Left lung (tissue), 10 donors: ENCODE data around the gene CDIP1. TPM values are rescaled to one million over a fixed set of nuclear protein-coding genes. Genes with fewer than 3 reads are reported as not detected.

Source experiments
- ATAC-seq: fragments of 200-7000 bp; cut with Tn5 transposase; one replicate; pipeline ENCODE4 v1.9.1; 2020; ENCODE audit warnings: moderate library complexity
- DNase-seq, 4 donors: peaks; one replicate each; pipeline ENCODE4 v3.0.0-alpha.2; 2013 to 2020
- H3K27ac ChIP-seq, 2 donors: fragments of 200-600 bp; sonication (generic) in 1 of 2; one replicate each; pipeline versions ENCODE4 v1.5.0 to v1.8.0; 2020 to 2021
- H3K27me3 ChIP-seq, 2 donors: fragments of 200-600 bp; sonication (generic) in 1 of 2; one replicate each; pipeline versions ENCODE4 v1.5.0 to v1.8.0; 2020 to 2021
- H3K36me3 ChIP-seq, 2 donors: fragments of 200-600 bp; sonication (generic) in 1 of 2; one replicate each; pipeline versions ENCODE4 v1.5.0 to v1.8.0; 2020 to 2021
- H3K4me1 ChIP-seq, 2 donors: fragments of 200-600 bp; one replicate each; pipeline ENCODE4 v1.8.0; 2021
- H3K4me3 ChIP-seq, 2 donors: fragments of 200-600 bp; sonication (generic) in 1 of 2; one replicate each; pipeline versions ENCODE4 v1.5.0 to v1.8.0; 2020 to 2021; ENCODE audit warnings: mild to moderate bottlenecking in 1 of 2
- H3K9me3 ChIP-seq, 2 donors: fragments of 200-600 bp; sonication (generic) in 1 of 2; one replicate each; pipeline versions ENCODE4 v1.5.0 to v1.8.0; 2020 to 2021
- CTCF ChIP-seq, 2 donors: fragments of 200-600 bp; sonication (generic) in 1 of 2; IDR thresholded peaks; one replicate each; pipeline versions ENCODE4 v1.5.0 to v1.8.0; 2021; ENCODE audit warnings: antibody characterized with exemption in 2 of 2
- intact Hi-C, 2 donors: fragments of 100-400 bp; cut with DNase I; formaldehyde crosslinking; loops; one replicate each; pipeline versions ENCODE4 v1.11.2 to v1.14.2; 2022
- polyA plus RNA-seq, 6 donors: library from polyadenylated mRNA; unstranded; fragments of 120-200 nt; gene quantifications; one replicate each; pipeline ENCODE4 v1.2.1, GENCODE V29; 2013; ENCODE audit not compliant: insufficient read length in 6 of 6
- total RNA-seq, 2 donors: library from RNA; stranded (reverse); fragmentation: NEBNext Ultra II Directional; extraction: Animal tissue kit (Norgen Biotek cat#: 25700); gene quantifications; one replicate each; pipeline ENCODE4 v1.2.1, GENCODE V29; 2021
- donor health status: DM: no; HTN: yes; CAD: no.
- donor health status: DM: no; HTN: no; CAD: no.

CDIP1 gene
- total and polyA plus RNA-seq, 8 donors, result 18.1 to 27.0 (median 22.6) TPM

DNA sequence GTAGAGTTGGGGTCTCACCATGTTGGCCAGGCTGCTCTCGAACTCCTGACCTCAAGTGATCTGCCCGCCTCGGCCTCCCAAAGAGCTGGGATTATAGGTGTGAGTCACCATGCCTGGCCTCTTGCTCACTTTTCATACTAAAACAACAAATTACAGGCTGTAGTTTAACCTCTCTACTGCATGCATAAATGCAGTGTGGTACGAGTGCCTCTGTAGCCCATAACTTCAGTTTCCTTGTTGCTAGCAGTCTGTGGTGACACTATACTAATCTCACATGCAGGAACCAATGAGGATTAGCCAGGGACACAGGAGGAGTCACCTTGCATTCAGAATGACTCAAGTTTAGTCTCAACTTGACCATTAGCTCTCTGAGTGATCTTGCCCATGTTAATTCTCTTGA lies 42.3 kb downstream of the CDIP1 start:
- intact Hi-C loops, result no loop called here
- ATAC-seq (no peak), DNase-seq (no peak)
- Histone ChIP-seq H3K4me1 (peaks cover 13 to 27% of the 10 kb centered on the region in 2 donors), H3K36me3 (peaks cover 0 to 26% of the 10 kb centered on the region in 2 donors), H3K27ac (no peak overlapping the region), H3K4me3 (no peak overlapping the region), H3K9me3 (no peaks in the 10 kb centered on the region), H3K27me3 (no peaks in the 10 kb centered on the region)
- TF ChIP-seq CTCF (IDR thresholded peaks at IDR 0.05), result no peak

DNA sequence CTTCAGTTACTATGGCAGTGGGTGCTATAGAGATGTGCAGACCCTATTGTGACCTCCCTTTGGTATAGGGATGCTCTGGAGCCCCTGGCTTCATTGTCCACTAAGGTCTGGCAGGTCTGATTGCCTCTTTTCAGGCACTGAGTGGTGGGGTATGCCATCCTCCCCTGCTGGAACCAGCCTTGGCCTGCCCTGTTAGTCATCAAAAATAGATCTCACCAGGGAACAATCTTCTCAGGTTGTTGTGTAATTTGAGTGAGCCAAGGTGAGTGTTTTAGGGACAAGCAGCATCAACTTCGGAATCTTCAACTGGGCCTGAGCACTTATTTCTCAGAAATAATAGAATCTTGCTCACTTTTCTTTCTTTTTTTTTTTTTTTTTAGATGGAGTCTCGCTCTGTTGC lies 42.8 kb downstream of the CDIP1 start:
- no peaks in the 10 kb centered on the region for H3K27me3 ChIP-seq
- TF ChIP-seq CTCF (IDR thresholded peaks at IDR 0.05), result no peak
- ATAC-seq, result no peak
- H3K27ac ChIP-seq, result peak overlapping the region in 1 of 2 donors; percentile 6
- intact Hi-C loops, result no loop called here
- no peak overlapping the region for H3K4me3 ChIP-seq
- peaks cover 8 to 23% of the 10 kb centered on the region in 2 donors for H3K4me1 ChIP-seq
- DNase-seq, result no peak
- H3K9me3 ChIP-seq, result no peaks in the 10 kb centered on the region
- peaks cover 0 to 26% of the 10 kb centered on the region in 2 donors for H3K36me3 ChIP-seq

GRCh38 chr16:4494746-4495490 lies 43.7 kb downstream of the CDIP1 start:
- Histone ChIP-seq H3K9me3 (no peaks in the 10 kb centered on the region), H3K27me3 (no peaks in the 10 kb centered on the region), H3K4me3 (no peak overlapping the region), H3K4me1 (peaks cover 0 to 14% of the 10 kb centered on the region in 2 donors), H3K36me3 (peaks cover 0 to 26% of the 10 kb centered on the region in 2 donors), H3K27ac (peak overlapping the region in 1 of 2 donors; percentile 6)
- TF ChIP-seq CTCF (IDR thresholded peaks at IDR 0.05), result no peak
- DNase-seq (no peak), ATAC-seq (peak; percentile 76)
- intact Hi-C loops, result no loop called here

- no peak overlapping the region for H3K27ac ChIP-seq
- H3K36me3 ChIP-seq, result peaks cover 0 to 26% of the 10 kb centered on the region in 2 donors
- no peak for TF ChIP-seq CTCF (IDR thresholded peaks at IDR 0.05)
- no peak for ATAC-seq
- H3K9me3 ChIP-seq, result no peaks in the 10 kb centered on the region
- H3K27me3 ChIP-seq, result no peaks in the 10 kb centered on the region
- intact Hi-C loops, result no loop called here
- DNase-seq, result no peak
- H3K4me3 ChIP-seq, result no peak overlapping the region
- H3K4me1 ChIP-seq, result peaks cover 8 to 38% of the 10 kb centered on the region in 2 donors
Observed at GRCh38 chr16:4491898-4492297, 46.7 kb downstream of the CDIP1 start.

- Histone ChIP-seq H3K36me3 (peaks cover 0 to 45% of the 10 kb centered on the region in 2 donors), H3K27ac (peak overlapping the region; percentile 36 to 45), H3K4me1 (peaks cover 8 to 36% of the 10 kb centered on the region in 2 donors), H3K27me3 (no peaks in the 10 kb centered on the region), H3K9me3 (no peaks in the 10 kb centered on the region), H3K4me3 (no peak overlapping the region)
- TF ChIP-seq CTCF (IDR thresholded peaks at IDR 0.05), result no peak
- no peak for DNase-seq
- intact Hi-C loops, result no loop called here
- ATAC-seq, result no peak
Observed at GRCh38 chr16:4489030-4489429, 49.5 kb downstream of the CDIP1 start.
